ENCODE results near the gene ISL2.

Gene ISL2

DNA sequence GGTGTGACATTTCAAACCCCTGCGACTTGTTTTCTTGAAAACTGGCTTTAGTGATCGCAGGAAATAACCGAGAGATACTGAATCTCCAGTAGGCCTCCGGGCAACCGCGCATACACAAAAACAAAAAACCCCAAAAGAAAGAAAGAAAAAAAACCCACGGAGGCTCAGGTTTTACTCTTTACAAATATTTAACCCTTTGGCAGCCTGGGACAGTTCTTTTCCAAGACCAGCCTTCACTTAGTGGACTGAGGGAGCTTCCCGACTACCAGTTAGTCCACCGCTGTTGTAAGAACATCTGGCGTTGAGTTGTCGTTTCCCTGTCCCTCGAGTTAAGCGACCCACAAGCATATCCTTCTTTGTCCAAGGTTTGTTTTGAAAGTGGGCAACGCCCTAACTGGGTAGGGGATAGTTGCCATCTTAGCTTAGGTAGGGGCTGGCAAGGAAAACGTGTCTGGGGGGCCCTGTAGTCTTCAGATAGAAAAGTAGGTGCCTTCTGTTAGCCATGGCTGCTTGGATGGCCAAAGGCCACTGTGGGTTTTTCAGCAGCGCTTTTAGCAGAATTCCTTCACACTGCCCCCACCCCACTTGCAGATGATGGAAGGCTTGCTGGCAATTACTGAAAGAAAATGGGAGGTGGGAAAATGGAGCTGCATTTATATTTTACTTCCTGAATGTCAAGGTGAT lies 6.9 kb downstream of the ISL2 start:
- DNase-seq = no peak

DNA sequence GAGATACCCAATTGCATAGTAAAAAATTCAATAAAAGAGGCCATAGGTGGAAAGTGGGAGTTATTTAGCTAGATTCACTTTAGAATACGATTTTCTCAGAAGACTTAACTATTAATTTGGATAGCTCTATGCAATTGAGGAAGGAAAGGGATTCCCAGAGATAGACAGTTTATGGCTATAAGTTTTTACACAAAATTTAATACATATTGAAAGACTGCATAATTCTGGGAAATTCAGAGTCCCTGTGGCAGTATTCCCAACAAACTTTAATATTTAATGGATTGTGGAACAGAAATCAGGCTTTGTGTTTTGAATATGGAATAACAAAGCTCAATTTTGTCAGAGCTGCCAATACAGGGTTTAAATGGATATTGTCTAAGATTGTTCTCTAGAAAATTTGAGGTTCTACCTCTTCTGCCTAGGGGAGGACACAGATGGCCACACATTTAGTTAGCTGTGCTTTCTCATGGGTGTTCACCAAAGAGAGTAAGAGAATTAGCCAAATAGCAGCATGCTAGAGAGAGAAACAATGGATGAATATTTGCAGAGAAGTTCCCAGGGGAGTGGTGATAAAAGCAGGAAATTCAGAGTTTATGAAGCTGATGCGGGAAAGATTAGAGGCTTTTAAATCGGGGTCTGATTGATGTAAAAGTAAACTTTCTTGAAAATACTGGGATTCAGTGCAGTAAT lies 8.5 kb downstream of the ISL2 start:
- no peak for DNase-seq

DNA sequence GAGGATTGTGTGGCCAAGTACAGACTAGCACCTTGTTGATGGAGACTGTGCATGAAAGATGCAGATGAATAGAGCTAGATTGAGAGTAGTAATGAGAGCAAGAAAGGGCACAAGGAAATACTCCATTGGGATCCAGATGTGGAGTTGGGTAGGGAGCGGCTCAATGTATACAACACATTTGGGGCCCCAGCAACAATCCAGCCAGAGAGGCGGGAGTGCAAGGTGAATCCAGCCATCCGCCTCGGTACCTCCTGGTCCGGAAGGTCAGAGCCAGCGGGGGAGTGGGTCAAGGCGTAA lies 9.0 kb downstream of the ISL2 start:
- DNase-seq = no peak

DNA sequence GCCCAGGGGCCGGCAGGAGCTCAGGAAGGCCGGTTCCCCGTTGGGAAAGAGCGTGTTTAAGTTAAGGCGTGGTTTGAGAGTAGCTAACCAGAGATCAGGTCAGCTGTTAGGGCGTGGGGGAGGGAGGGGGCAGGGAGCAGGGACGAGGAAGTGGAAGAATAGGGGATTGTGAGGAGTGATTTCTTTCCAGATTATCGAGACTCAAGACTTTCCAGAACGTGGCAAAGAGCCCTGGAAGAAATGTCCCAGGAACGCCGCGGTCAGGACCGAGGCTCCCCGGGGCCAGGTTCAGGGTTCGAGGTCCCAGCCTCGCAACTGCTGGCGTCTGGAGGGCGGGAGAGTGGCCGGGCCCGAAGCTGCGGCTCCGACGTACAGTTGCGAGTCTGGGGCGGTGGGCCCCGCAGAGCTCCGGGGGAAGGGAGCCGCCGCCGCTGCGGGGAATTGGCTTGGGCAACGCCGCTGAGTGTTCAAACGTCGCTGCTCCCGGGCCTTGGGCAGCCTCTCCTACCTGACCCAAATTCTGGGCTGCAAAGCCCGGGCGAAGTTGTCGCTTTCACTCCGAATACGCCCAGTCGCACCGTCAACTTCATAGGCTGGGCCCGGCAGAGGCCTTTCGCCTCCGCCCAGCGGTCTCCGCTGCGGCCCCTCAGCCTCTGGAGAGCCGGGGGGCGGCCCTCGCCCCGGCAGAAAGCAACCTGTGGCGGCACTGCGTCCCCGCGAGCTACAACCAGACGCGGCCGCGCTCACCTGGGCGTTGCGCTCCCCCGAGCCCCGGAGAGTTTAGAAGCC lies 9.5 kb downstream of the ISL2 start:
- no peak for DNase-seq

DNA sequence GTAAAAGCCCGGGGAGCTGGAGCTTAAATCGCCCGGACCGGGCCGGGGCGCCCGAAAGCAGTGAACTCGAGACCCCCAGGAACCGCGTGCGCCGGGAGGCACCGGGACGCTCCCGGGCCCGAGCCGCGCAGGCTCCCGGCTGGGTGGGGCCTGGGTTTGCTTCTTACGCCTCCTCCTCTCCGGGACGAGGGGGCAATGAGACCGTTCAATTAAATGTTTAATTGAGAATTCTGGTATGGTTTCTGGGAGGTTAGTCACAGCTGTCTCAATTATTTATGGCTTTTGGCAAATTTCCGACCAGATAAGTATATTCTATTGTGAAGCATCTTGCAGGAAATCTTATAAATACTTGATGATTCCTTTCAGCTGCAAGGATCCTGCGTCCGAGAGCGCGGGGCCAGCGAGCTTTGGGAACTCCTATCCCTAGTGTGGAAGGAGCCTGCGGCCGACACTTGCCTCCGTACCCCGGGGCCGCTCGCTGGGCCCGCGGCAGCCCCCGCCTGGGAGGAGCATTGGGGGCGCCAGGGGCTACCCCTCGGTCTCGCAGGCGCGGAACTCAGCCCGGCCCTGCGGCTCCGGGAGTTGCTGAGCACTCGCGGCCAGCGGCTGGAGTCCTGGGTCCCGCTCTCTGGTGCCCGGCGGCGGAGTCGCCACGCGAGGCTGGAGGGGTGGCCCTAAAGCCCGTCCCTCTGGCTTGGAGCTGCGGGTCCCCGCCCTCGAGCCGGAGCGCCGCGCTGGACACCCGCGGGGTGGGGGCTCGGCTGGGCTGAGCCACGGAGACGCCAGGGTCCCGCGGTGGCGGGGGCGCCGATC lies 10.3 kb downstream of the ISL2 start:
- peak; percentile 25 for DNase-seq

DNA sequence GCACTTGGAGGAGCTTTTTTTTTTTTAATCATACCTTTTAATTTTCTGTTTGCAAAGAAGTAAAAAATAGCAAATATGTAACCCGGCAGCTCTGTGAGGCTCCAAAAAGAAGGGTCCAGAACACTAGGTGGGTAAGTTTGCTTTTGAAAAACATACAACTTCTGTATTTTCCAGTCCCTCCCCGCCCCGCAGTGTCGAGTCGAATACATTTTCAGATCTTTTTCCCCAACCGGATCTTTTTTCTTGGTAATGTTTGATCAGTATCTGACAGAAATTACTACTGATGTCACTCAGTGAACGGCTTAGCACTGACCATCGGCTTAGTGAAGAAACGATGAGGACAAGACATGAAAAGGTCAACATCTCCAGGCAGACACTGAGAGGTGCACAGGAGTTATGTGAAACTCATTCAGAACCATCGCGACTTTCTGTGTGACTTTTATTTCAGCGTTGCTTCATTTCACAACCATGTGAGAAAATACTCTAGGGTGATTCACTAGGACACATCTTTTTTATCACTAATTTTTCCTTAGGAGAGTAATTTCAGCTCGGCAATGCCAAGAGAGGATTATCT lies 11.0 kb downstream of the ISL2 start:
- DNase-seq = no peak

DNA sequence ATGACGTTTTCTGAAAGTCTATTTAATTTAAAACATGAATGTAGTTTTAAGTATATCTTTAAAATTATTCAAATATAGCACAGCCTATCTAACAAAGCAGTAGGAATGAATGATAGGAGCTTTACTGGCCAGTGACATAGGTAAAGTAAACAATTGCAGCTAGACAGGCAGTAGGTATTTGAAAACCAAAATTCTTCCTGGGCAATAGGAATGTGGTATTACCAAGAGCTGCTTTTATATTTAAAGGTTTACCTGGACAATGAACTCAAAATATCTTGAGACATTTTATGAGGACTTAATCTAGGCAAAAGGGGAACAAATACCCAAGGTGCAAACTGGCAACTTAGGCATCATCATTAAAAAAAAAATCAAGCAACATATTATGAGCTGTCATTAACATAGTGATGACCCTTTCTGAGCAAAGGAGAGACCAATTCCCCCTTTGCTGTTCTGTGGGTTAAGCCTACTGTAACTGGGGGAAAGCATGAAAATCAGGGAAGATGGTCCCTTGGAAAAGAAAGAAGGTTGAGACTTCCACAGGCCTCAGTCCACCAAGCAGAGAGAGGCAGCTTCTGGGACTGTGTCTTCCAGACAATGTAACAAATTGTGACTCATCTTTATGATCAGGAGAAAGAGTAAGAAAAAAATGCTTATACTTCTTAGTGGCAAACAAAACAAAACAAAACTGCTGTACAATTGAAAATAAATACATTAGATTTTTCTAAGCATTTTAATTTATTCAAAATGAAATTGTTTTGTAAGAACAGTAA lies 12.9 kb downstream of the ISL2 start:
- no peak for DNase-seq

DNA sequence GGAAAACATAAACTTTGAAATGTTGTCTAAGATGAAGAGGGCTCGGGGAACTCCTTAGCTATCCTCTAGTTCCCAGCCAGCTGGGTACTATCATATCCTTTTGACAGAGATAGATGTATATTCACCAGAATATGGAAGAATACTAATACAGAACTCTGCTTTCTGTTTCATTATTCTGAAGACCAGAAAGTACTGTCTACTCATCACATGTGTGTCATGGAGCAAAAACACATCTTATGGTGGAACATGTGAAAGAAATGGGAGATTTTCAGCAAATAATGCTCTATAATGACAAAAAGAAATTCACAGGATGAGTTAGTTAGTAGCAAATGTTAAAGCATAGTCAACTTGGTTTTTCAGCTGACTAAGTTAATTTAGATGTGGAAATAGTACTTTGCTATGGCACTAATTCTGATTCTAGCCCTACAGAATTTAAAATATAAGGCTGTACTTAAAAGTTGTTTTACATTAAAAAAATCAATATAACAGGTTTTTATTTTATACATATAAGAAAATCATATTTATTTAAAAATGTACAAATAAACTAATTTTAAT lies 16.5 kb downstream of the ISL2 start:
- DNase-seq = no peak

DNA sequence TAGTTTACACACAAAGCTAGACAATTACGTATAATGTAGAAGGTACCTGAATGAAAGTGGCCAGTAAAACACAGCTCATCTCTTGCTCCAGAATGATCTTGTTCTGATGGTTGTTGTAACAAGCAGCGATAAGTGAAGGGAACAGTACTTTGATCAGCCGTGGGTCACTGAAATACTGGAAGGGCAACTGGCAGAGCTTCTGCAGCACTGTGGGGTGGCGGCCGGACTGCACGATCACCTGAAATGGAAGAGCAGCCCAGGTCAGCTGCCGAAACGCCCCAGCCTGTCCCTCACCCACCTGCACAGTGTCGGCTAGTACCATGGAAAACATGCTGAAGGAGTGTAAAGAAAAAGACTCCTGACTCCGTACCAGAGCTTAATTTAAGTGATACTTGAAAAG lies 17.3 kb downstream of the ISL2 start:
- no peak for DNase-seq

DNA sequence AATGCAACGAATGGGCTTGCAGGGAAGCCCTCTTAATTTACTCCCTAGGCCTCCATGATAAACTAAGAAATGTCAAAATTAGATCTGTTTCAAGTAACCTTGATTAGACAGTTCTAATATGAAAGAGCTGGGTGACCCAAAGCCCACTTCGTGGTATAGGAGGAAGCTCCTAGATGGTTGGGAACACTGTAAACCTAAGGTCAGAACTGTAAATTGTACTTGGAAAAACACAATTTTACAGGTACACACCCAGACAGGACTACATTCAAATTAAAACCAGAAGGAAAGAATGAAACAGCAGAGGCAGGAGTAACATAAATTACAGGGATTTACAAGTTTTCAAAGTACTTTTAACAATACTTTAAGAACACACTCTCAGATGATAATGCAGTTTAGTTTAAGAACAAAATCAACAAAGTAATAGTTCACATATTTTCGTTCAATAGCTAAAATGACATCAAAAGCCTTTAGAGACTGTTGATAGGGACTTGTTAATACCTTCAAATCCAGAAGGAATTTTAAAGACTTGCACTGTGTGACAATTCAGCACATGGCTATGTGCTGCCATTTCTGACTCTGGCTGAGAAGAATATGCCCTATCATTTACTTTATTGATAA lies 18.4 kb downstream of the ISL2 start:
- no peak for DNase-seq

DNA sequence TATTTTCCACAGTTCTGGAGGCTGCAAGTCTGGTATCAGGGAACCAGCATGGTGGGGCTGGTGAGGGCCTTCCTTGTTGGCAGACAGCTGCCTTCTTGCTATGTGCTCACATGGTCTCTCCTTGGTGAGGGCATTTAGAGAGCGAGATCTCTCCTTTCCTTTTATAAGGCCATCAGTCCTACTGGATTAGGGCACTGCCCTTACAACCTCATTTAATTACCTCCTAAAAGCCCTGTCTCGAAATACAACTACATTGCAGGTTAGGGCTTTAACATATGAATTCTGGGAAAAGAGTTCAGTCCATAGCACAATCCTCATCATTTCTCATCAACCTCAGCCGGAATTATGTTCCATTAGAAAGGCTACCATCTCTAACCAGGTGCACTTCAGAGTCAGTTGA lies 21.9 kb downstream of the ISL2 start:
- DNase-seq = no peak

DNA sequence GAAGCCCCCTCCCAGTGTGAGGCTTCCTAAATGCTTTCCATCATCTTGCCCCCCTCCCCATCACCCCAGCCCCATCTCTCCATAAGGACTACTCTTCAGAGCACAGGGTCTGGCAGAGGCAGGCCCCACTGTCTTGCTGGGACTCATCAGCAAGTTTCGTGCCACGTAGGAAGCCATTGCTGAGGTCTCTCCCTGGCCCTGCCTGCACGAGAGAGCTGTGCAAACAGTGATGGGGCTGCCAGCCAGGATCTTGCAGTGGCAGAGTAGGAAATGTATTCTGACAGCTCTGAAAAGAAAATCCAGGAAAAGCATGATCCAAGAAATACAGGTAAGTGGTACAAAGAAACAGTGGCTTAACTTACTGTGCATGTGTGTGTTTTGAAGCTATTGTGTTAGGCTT lies 22.6 kb downstream of the ISL2 start:
- DNase-seq = no peak

DNA sequence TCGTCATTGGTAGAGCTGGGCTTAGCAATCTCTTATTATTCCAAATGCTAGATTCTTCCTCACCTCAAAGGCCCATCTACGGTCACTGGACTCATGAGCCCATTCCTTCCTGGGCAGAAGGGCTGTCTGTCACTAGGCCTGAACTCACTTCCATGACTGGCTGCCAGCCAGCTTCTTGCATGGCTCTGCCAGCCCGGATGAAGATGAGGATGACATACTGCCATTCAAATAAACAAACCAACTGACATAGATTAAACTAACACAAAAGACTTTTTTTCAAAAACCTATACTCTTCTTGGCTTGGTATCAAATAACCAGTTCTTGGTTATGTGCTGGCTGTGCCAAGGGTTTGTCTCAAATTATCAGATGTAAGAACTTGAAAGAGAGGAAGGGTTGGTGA lies 23.8 kb downstream of the ISL2 start:
- DNase-seq = no peak

DNA sequence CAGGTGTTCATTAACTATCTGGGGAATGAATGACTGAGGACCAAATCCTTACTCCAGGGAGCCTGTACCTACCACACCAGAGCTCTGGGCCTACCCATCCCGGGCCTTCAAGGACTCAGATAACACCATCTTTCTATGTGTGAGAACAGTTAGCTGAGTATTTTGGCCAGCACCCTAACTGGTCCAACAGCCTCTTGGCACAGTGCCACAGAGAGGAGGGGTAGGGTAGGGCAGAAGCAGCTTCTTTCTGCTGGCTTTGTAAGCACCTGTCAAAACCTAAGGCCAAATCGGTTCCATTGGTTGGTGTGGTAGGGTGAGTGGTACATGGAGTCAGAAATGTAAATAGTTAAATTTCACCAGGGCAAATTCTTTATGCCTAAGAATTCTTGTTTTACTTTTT lies 26.7 kb downstream of the ISL2 start:
- DNase-seq = no peak

DNA sequence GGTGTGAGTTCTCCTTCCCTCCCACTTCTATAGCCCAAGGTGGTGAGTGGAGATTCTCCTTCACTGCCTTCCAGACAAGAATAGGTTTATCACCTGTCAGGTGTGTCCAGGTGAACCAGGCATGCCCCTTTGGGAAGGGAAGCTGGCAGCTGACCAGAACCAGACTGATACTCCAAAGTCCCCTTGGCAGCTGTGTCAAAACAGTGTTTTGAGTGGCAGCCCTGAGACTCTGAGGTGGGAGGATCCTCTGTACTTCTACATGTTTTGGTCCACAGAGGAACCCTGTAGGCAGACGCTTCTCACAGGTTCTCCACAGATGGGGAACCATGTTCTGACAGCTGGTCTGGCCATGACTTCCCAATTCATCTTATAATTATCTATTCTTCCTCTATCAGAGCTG lies 30.1 kb downstream of the ISL2 start:
- DNase-seq = no peak

DNA sequence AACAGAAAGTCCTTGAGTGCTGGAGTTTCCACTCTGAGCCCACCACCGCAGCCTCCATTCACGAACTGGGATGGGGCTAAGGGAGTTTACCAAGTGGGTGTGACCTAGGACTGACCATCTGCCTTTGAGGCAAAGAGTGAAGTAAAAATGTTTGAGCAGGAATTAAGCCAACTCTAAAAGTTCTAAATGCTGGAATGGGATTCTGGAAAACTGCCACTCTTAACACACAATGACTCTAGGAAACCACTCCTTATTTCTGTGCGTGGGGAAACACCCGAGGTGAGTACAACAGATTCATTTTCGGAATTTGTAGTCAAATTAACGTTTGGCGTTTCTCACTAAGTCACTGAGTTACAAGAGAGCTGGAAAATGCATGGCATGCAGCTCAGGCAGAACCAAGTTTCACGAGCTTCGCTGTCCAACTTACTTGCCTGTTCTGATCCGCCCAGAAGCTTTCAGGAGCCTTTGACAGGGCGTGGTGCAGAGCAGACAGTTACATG lies 31.6 kb downstream of the ISL2 start:
- no peak for DNase-seq

DNA sequence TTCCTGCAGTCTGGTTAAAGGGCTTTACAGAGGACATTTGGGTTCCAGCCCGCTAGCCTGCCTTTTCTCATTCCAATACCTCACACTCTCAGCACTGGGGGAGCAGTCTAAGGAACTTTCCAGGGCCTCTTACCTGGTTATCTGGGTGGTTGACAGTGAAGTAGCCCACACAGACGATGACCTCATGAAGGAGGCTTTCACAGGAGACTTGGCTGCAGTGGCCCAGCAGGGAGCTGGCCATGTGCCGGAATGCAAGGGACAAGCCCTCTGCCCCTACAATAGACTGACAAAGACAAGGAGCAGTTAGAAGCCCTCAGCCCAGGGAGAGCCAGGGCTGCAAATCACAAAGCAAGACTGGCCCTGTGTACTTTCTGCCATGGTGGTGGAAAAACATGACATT lies 39.5 kb downstream of the ISL2 start:
- DNase-seq = no peak

DNA sequence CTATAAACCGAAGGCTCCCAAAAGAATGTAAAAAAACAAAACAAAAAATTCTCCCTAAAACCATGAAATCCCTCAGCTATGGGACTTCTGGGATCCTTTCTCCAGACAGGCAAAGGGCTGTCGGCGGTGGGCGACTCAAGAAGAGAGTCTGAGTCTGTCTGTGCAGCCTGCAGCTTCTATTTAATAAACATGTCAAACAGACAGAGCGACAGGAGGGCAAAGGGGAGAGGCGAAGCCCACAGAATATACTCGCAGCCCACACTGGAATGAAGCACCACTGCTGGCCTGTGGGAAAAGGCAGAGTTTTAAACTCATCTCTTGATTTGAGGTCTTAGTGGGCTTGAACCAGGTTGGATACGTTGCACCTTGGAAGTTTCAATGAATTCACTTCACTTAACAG lies 40.2 kb downstream of the ISL2 start:
- no peak for DNase-seq

DNA sequence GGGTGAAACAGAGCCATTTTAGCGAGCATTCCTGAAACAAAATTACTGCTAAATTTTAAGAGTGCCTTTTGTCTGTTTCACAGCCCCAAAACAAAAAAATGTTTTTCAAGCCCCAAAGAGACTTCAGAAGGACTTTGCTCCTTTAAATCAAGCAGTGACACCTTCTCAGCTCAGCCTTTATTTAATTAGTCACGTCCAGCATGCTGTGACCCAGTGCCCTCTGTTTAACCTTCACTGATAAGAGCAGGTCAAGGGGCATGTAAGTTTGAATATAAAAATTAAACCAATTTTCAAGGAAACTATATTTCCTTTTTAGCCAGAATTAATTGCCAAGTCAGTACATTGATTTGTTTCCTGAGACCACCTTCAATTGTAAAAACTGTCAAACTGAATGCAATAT lies 40.6 kb downstream of the ISL2 start:
- no peak for DNase-seq

DNA sequence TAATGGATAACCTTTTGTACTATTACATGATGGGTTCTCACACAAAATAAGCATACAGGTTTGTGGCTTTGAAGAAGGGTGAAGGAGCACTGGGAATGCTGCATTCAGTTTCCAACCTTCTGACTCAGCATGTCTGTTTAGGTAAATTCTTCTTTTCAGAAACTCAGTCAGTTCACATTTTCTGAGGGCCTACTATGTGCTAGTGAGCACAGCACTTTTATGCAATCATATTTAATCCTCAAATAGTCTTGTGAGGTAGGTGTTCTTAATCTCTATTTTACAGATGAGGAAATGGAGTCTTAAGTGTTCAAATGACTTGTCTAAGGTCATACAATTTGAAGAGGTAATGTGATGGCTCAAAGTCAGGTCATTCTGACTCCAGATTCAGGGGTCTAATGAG lies 41.2 kb downstream of the ISL2 start:
- DNase-seq = no peak

DNA sequence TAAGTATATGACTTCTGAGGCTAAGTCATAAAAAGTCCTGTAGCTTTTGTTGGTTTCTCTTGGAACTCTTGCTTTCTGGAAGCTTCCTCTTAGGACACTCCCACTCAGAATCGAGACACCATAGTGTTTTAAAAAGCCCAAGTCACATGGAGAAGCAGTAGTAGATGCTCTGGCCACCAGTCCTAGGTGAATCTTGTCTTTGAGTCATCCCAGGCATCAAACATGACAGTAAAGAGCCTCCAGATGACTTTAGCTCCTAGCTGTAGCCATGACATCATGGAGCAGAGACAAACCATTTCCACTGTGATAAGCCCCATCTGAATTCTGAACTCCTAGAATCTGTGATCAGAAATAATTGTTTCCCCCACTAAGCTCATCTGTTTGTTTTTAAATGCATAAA lies 42.1 kb downstream of the ISL2 start:
- DNase-seq = no peak

All from fibroblast of skin of scalp (primary cell).